Measurements from ENCODE around the gene DMP1. TPM values are rescaled to one million over a fixed set of nuclear protein-coding genes. Genes with fewer than 3 reads are reported as not detected.

The DMP1 gene
- total and polyA plus RNA-seq, 3 donors from 2014 or later = 0.37 to 1.5 (median 0.91) TPM

- H3K4me1 ChIP-seq = no peaks in the 10 kb centered on the region
- intact Hi-C loops (cut with DNase I; ENCODE audit: low total_unique reads) = no loop called here
- H3K4me3 ChIP-seq = no peak overlapping the region
- no peak for DNase-seq
- no peaks in the 10 kb centered on the region for H3K36me3 ChIP-seq (ENCODE audit: low read depth, missing control alignments)
- WGBS, 2 donors = 53% methylated on average over 1 of the region's 1 CpG
- no peaks in the 10 kb centered on the region for H3K27me3 ChIP-seq
- H3K27ac ChIP-seq = no peak overlapping the region
- TF ChIP-seq CTCF (IDR thresholded peaks at IDR 0.05) (no peak), POLR2A (IDR thresholded peaks at IDR 0.05) (no peak)
- H3K9me3 ChIP-seq = no peaks in the 10 kb centered on the region
These were observed 17.6 kb upstream of the DMP1 start for GRCh38 chr4:87632469-87632868.

- Histone ChIP-seq H3K36me3 (ENCODE audit: low read depth, missing control alignments) (no peaks in the 10 kb centered on the region), H3K27ac (no peak overlapping the region), H3K4me3 (no peak overlapping the region), H3K9me3 (no peaks in the 10 kb centered on the region), H3K27me3 (no peaks in the 10 kb centered on the region), H3K4me1 (no peaks in the 10 kb centered on the region)
- 58 to 61% methylated on average over 2 of the region's 2 CpGs for WGBS, 2 donors
- TF ChIP-seq CTCF (IDR thresholded peaks at IDR 0.05) (no peak), POLR2A (IDR thresholded peaks at IDR 0.05) (no peak)
- intact Hi-C loops (cut with DNase I; ENCODE audit: low total_unique reads) = no loop called here
- DNase-seq = no peak
These were observed 16.8 kb upstream of the DMP1 start for GRCh38 chr4:87633243-87633642.

- 95 to 97% methylated on average over 6 of the region's 6 CpGs for WGBS, 2 donors
- no peak overlapping the region for H3K27ac ChIP-seq
- TF ChIP-seq POLR2A (IDR thresholded peaks at IDR 0.05) = no peak
- DNase-seq = no peak
- no peaks in the 10 kb centered on the region for H3K9me3 ChIP-seq
- intact Hi-C loops (cut with DNase I; ENCODE audit: low total_unique reads) = no loop called here
- no peak overlapping the region for H3K4me3 ChIP-seq
- no peaks in the 10 kb centered on the region for H3K36me3 ChIP-seq (ENCODE audit: low read depth, missing control alignments)
- no peaks in the 10 kb centered on the region for H3K4me1 ChIP-seq
- no peaks in the 10 kb centered on the region for H3K27me3 ChIP-seq
These were observed 5.8 kb upstream of the DMP1 start for GRCh38 chr4:87644286-87644685.

GRCh38 chr4:87650938-87651337, 858 bp downstream of the DMP1 start:
- 85 to 88% methylated on average over 2 of the region's 2 CpGs for WGBS, 2 donors

GRCh38 chr4:87651941-87652340, 1.9 kb downstream of the DMP1 start:
- intact Hi-C loops (cut with DNase I; ENCODE audit: low total_unique reads) = no loop called here
- no peaks in the 10 kb centered on the region for H3K9me3 ChIP-seq
- no peak overlapping the region for H3K4me3 ChIP-seq
- H3K27me3 ChIP-seq = no peaks in the 10 kb centered on the region
- H3K36me3 ChIP-seq (ENCODE audit: low read depth, missing control alignments) = no peaks in the 10 kb centered on the region
- no peak for DNase-seq
- WGBS, 2 donors = 92 to 93% methylated on average over 3 of the region's 3 CpGs
- no peak overlapping the region for H3K27ac ChIP-seq
- TF ChIP-seq CTCF (IDR thresholded peaks at IDR 0.05) (no peak), POLR2A (IDR thresholded peaks at IDR 0.05) (no peak)
- no peaks in the 10 kb centered on the region for H3K4me1 ChIP-seq

More at GRCh38 chr4:87650938-87651337, 858 bp downstream of the DMP1 start:
- H3K27me3 ChIP-seq = no peaks in the 10 kb centered on the region
- TF ChIP-seq POLR2A (IDR thresholded peaks at IDR 0.05) (no peak), CTCF (IDR thresholded peaks at IDR 0.05) (no peak)
- no peaks in the 10 kb centered on the region for H3K9me3 ChIP-seq
- intact Hi-C loops (cut with DNase I; ENCODE audit: low total_unique reads) = no loop called here
- no peaks in the 10 kb centered on the region for H3K4me1 ChIP-seq
- no peak for DNase-seq
- H3K27ac ChIP-seq = no peak overlapping the region
- no peaks in the 10 kb centered on the region for H3K36me3 ChIP-seq (ENCODE audit: low read depth, missing control alignments)
- no peak overlapping the region for H3K4me3 ChIP-seq

All from testis (tissue), 3 donors.